Measurements from ENCODE around the gene C16orf90.

- TF ChIP-seq CTCF (IDR thresholded peaks at IDR 0.05) (no peak), POLR2A (IDR thresholded peaks at IDR 0.05) (no peak)
Observed at GRCh38 chr16:3486506-3487215, 8.6 kb downstream of the C16orf90 start.

Data from right lobe of liver (tissue), 4 donors.